Measurements from ENCODE around the gene OARD1.
A peak's percentile ranks its signal among the peaks of the same experiment; 100 is the strongest.

Gene OARD1

DNA sequence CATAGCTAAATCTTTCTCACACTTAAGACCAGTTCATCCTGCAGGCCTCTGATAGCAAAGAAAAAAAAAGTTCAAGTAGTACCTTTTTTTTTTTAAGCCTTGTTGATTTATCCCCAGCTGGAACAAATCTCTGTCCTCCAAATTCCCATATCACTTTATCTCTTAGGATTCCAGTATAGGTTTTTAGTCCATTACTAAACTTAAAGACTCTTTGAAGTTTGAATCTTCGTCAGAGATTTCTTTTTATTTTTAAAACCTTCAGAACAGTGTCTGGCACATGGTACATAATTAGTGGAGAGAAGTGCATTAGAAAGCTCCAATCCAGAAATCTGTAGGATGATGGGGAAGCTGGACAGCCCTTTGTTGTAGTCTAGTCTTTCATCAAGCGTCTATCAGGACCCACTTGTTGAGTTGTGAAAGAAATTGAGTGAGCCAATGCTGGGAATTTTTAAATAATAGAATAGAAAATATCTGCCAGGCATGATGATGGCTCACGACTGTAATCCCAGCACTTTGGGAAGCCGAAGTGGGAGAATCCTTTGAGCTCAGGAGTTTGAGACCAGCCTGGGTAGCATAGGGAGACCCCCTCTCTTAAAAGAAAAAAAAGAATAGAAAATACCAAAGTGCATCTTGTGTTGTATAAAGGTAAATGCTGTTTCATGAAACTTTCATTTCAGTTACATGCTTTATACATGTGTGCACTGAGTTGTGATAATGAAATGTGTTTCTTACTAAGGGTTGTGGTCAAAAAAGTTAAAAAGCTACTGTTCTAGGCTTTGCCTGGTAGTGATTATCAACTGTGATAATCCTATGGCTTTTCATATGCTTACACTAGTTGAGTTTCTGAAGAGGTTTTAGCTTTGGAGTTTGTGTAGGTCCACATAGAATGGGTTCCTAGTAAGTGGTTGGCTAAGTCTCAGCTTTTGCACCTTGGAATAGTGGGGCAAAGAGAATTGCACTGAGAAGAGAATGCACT lies 3.8 kb upstream of the OARD1 start:
- no peak for DNase-seq

DNA sequence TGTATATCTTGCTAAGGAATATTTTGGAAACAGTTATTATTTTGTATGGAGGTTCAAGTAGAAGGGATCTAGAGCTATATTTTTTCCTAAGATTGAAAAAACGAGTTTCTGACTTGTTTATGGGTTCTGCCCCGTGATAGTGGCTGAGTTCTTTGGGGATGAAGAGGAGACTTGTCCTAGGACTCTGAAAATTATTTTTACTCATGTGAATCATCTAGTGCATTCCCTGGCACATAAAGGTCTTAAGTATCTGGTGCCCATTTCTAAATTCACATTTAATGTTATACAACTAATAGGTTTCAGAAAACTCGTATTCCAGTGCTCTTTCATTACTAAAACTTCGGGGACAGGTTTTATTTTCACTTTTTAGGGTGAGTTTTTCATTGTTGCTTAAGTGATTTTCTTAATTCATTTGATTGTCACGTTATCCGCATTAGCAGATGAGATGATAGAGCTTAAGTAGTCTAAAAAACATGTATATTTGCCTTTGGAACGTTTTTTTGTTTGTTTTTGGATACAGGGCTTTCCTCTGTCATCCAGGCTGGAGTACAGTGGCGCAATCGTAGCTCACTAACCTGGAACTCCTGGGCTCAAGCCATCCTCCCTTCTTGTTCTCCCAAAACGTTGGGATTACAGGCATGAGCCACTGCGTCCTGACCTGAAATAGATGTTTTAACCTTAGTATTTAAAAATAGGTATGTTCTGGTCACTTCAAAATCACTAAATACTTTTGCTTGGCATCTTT lies 2.7 kb upstream of the OARD1 start:
- DNase-seq: no peak

GRCh38 chr6:41073968-41074691 lies 2.0 kb upstream of the OARD1 start:
- DNase-seq: no peak

DNA sequence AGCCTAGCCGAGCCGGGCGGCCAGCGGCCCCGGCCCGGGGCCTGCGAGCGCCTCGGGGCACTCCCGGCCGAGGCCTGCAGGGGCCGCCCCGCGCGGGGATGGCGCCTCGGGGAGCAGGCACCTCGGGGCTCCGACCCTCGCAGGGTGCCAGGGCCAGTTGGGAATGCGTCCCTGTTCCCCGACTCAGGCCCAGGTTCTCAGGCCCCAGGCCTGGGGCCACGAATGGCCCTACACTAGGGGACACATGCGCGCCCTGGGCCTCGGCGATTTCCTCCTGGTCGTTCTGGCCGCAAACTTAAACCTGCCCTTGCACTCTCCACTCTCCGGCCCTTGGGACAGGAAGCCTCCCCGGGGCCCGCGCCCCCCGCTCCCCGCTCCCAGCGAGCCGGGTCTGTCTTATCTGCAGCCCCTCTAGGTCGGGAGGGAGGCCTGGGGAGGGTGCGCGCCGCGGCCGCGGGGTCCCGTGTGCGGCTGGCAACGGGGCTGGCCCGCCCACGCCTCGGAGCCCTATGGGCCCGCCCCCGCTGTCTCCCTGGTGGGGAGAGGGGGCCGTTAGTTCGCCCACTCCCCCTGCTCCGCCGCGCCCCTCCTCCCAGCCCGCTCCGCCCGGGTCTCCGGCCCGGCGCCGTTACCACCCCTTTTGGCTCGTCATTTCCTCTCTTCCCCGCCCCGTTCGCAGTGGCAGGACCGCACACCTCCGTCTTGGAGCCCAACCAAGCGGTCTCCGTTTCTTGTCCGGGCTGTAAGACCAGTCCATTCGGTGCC lies 1.2 kb upstream of the OARD1 start:
- DNase-seq: peak in 50 of 56 donors; percentile 12 to 74 (median 52)

GRCh38 chr6:41072836-41073202 lies 663 bp upstream of the OARD1 start, which contains the start of gene NFYA:
Gene NFYA (plus strand): TSS chr6:41072974. CDS start chr6:41079090, 6,116 bp downstream.
- peak in 46 of 56 donors; percentile 97 to 100 (median 100) for DNase-seq

GRCh38 chr6:41071501-41071922 lies 644 bp downstream of the OARD1 start:
- DNase-seq: peak in 3 of 56 donors; percentile 44 to 75 (median 66)

GRCh38 chr6:41066867-41067304 lies 5.3 kb downstream of the OARD1 start:
- DNase-seq: peak in 39 of 56 donors; percentile 2 to 79 (median 24)

DNA sequence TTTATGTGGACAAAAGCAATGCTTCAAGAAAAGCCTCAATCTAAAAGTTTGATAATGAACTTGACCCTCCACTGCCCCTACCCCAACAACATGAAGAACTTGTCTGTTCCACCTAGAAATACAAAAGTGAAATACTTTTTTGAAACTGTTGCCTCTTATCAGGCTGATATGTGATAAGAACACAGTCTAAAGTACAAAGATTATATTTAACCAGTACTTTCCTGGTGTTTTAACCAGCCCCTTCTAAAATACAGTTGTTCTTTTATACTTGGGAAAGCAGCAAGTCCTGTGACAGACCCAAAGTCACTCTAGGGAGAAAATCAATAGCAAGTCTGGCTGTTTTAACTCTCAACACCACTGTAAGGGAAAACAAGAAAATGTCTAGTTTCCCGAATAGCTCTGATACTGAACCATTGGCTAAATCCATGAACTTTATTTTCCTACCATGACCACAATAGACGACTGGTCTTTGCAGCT lies 6.6 kb downstream of the OARD1 start:
- DNase-seq: no peak

- no peak for DNase-seq
These were observed 7.3 kb downstream of the OARD1 start for GRCh38 chr6:41064841-41065240.

GRCh38 chr6:41063884-41064285 lies 8.3 kb downstream of the OARD1 start:
- DNase-seq: no peak

DNA sequence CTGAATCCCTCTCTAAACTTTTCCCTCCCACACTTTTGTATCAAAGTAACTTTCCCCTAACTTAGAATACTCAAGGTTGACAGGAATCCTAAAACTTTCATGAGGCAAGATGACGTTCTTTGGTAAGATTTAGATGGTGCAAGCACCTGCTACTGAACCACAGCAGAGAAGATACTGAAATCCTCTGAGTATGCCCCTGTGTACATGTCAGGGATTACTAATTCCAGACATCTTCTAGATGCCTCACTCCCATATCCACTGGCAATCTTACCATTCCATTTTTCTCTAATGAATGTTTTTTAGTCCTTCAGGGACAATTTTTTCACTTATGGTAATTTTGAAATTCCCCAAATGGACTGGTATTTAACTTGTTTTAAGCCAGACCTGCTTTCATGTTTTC lies 10.1 kb downstream of the OARD1 start:
- no peak for DNase-seq

GRCh38 chr6:41061196-41061726 lies 10.9 kb downstream of the OARD1 start:
- DNase-seq: no peak

- no peak for DNase-seq
These were observed 12.6 kb downstream of the OARD1 start for GRCh38 chr6:41059556-41059955.

DNA sequence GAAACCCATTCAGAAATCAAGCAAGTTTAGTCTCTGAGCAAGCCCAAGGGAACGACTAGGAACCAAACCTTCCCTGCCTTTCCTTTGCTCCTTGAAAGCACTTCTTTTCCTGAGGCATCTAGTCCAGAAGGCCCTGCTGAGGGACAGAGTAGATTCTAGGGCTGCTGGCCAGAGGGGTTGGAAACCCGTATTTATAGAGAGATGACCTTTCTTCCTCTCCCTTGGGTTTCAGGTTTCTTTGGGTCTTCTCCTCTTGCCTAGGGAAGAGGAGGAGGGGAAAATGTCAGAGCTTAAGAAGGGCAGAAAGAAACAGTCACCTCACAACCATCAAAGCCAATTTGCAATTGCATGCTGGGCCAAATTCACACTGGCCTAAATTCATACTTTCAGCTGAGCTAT lies 13.4 kb downstream of the OARD1 start:
- DNase-seq: no peak

DNA sequence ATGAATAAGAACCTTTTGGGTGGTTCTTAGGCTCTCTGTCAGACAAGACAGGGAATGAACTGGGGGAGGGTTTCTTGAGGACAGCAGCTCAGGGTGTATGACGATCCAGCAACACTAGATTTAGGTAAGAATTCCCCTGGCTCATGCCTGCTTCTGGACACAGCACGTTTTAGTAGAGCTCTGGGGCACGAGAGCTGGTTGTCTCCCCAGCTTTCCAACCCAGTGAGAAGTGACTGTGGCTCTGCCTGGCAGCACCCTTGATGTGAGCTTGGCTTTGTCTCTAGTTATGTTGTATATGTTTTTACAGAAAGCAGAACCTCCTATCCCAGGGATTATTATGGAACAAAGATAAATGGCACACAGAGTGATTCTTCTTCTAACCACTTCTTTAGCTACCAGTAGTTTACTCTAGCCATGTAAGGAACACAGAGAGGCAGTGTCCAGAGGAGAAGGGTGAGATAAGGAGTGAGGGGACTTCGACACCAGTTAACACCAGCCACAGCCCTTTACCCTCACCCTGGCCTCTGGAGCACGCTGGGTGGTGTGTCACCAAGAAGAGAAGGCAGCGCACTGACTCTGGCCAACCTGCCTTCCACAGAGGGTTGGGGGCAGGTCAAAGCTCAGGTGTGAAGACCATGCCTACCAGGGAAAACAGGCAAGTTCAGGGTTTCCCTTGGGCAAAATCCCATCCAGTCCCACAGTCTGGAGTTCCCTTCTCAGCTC lies 15.2 kb downstream of the OARD1 start:
- no peak for DNase-seq

GRCh38 chr6:41055149-41055548 lies 17.0 kb downstream of the OARD1 start:
- no peak for DNase-seq

- no peak for DNase-seq
These were observed 17.6 kb downstream of the OARD1 start for GRCh38 chr6:41054511-41054910.

- DNase-seq: no peak
These were observed 19.1 kb downstream of the OARD1 start, which contains the start of gene APOBEC2 for GRCh38 chr6:41053041-41053440. Gene APOBEC2 (plus strand): TSS chr6:41053202. CDS start chr6:41053348, 146 bp downstream.

DNA sequence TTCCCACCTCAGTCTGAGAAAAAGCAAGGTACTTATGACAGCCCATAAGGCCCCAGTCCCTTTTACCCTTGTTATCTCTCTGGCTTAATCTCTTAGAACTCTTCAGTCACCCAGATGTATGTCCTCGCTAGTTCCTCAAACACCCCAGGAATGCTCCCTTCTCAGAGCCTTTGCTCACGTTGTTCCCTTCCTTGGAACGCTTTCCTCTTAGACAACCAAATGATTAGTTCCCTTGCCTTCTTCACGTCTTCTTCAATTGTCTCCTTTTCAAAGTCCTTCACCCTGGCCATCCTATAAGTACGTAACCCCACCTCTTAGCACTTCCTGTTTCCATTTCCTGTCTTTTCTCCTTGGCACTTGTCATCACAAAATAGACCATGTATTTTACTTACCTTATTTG lies 20.3 kb downstream of the OARD1 start:
- no peak for DNase-seq

All from amygdala (tissue), 56 donors.